Neural cell (in vitro differentiated cells): ENCODE data around the gene TEX9.

ENCODE experiments used
- CTCF ChIP-seq: fragments of 450-650 bp; IDR thresholded peaks from 2 replicates; pipeline ENCODE4 v1.5.1; 2014; ENCODE audit warnings: antibody characterized with exemption, mild to moderate bottlenecking, moderate library complexity; ENCODE audit not compliant: poor library complexity, severe bottlenecking
- EZH2 ChIP-seq: fragments of 200-600, 300-800 bp; shearing (Covaris generic), sonication (generic); IDR thresholded peaks from 2 replicates; pipeline ENCODE4 v1.6.1; 2014; ENCODE audit warnings: antibody characterized with exemption, low read length, borderline replicate concordance, mild to moderate bottlenecking; ENCODE audit not compliant: insufficient read depth, poor library complexity, severe bottlenecking
- REST ChIP-seq: IDR thresholded peaks from 2 replicates; pipeline ENCODE4 v1.6.1; 2012; ENCODE audit warnings: borderline replicate concordance

GRCh38 chr15:56468401-56468800, 103.2 kb downstream of the TEX9 start:
- TF ChIP-seq CTCF = no peak
- TF ChIP-seq REST = no peak
- TF ChIP-seq EZH2 = no peak
